DMS53 (cell line): ENCODE results near the gene TSPEAR.
A peak's percentile ranks its signal among the peaks of the same experiment; 100 is the strongest.

Experiments used
- DNase-seq: peaks from one replicate; lab custom pipeline; 2025; lab: John Stamatoyannopoulos, UW

Gene TSPEAR

GRCh38 chr21:44527983-44528633, 183.3 kb downstream of the TSPEAR start:
- DNase-seq: no peak

- DNase-seq: no peak
These were observed 184.0 kb downstream of the TSPEAR start for GRCh38 chr21:44527156-44527982.

- no peak for DNase-seq
These were observed 185.0 kb downstream of the TSPEAR start for GRCh38 chr21:44526096-44526997.

GRCh38 chr21:44525391-44526095, 185.8 kb downstream of the TSPEAR start:
- no peak for DNase-seq

- no peak for DNase-seq
These were observed 186.7 kb downstream of the TSPEAR start for GRCh38 chr21:44524414-44525371.

- DNase-seq: no peak
These were observed 187.6 kb downstream of the TSPEAR start for GRCh38 chr21:44523567-44524413.

GRCh38 chr21:44522753-44523204, 188.6 kb downstream of the TSPEAR start:
- DNase-seq: peak; percentile 12

GRCh38 chr21:44521928-44522752, 189.2 kb downstream of the TSPEAR start:
- DNase-seq: no peak

GRCh38 chr21:44521301-44521927, 190.0 kb downstream of the TSPEAR start:
- no peak for DNase-seq

- no peak for DNase-seq
These were observed 190.8 kb downstream of the TSPEAR start for GRCh38 chr21:44520326-44521300.

- no peak for DNase-seq
These were observed 191.7 kb downstream of the TSPEAR start for GRCh38 chr21:44519346-44520325.

GRCh38 chr21:44518686-44519085, 192.7 kb downstream of the TSPEAR start:
- DNase-seq: no peak

GRCh38 chr21:44517175-44517899, 194.0 kb downstream of the TSPEAR start:
- peak; percentile 43 for DNase-seq

GRCh38 chr21:44516828-44517174, 194.6 kb downstream of the TSPEAR start:
- DNase-seq: no peak

- DNase-seq: no peak
These were observed 195.0 kb downstream of the TSPEAR start for GRCh38 chr21:44516342-44516741.
